WTC11 (cell line): ENCODE measurements around the gene ANTXR1. TPM values are rescaled to one million over a fixed set of nuclear protein-coding genes. Genes with fewer than 3 reads are reported as not detected.
A peak's percentile ranks its signal among the peaks of the same experiment; 100 is the strongest.

Experiments used
- ATAC-seq: fragments of 200-7000 bp; cut with Tn5 transposase; 2 replicates; pipeline ENCODE4 v1.10.0; 2021; ENCODE audit warnings: mild to moderate bottlenecking, moderate library complexity
- CTCF ChIA-PET: fragments of 300-600 bp; sonication (Branson Sonifier 250); formaldehyde crosslinking; loops from one replicate; lab custom pipeline; 2021; ENCODE audit warnings: antibody characterized with exemption; lab: Charles Lee
- POLR2A ChIA-PET: fragments of 350-600 bp; sonication (Branson Sonifier 250); formaldehyde crosslinking; loops from one replicate; lab custom pipeline; 2021; ENCODE audit warnings: antibody characterized with exemption; lab: Charles Lee
- DNase-seq: peaks from one replicate; pipeline ENCODE4 v3.0.0; 2021; ENCODE audit warnings: low spot score
- H3K27ac Mint-ChIP-seq: 2 replicates; pipeline ENCODE4 v1.8.0; 2021; ENCODE audit warnings: mixed read lengths
- H3K27me3 Mint-ChIP-seq: 2 replicates; pipeline ENCODE4 v1.8.0; 2021; ENCODE audit warnings: low read depth, mild to moderate bottlenecking, moderate library complexity, mixed read lengths
- H3K36me3 Mint-ChIP-seq: 2 replicates; pipeline ENCODE4 v1.8.0; 2021; ENCODE audit warnings: mixed read lengths
- H3K4me1 Mint-ChIP-seq: 2 replicates; pipeline ENCODE4 v1.8.0; 2022; ENCODE audit warnings: mixed read lengths
- H3K4me3 Mint-ChIP-seq: 2 replicates; pipeline ENCODE4 v1.8.0; 2021; ENCODE audit warnings: mild to moderate bottlenecking, moderate library complexity, mixed read lengths
- H3K9me3 Mint-ChIP-seq: 2 replicates; pipeline ENCODE4 v1.8.0; 2021; ENCODE audit warnings: mixed read lengths
- ATF1 ChIP-seq: sonication (generic); formaldehyde crosslinking; IDR thresholded peaks from 2 replicates; pipeline ENCODE4 v1.8.1; 2023; ENCODE audit warnings: mild to moderate bottlenecking, moderate library complexity, missing genetic modification reagents
- FOXJ3 ChIP-seq: sonication (generic); formaldehyde crosslinking; IDR thresholded peaks from 2 replicates; pipeline ENCODE4 v1.9.0; 2021; ENCODE audit warnings: missing genetic modification reagents, mild to moderate bottlenecking, borderline replicate concordance
- FOXK1 ChIP-seq: sonication (generic); formaldehyde crosslinking; IDR thresholded peaks from 2 replicates; pipeline ENCODE4 v1.8.0; 2022; ENCODE audit warnings: mild to moderate bottlenecking, moderate library complexity, missing genetic modification reagents
- GABPB1 ChIP-seq: sonication (generic); formaldehyde crosslinking; IDR thresholded peaks from 2 replicates; pipeline ENCODE4 v1.8.1; 2023; ENCODE audit warnings: mild to moderate bottlenecking, missing genetic modification reagents
- GTF2I ChIP-seq: fragments of 250-450 bp; sonication (Bioruptor Pico); conservative IDR thresholded peaks from 2 replicates; pipeline ENCODE4 v1.4.0; 2021; ENCODE audit warnings: mild to moderate bottlenecking
- IRF1 ChIP-seq: sonication (generic); formaldehyde crosslinking; IDR thresholded peaks from 2 replicates; pipeline ENCODE4 v1.8.0; 2023; ENCODE audit warnings: missing genetic modification reagents
- SP1 ChIP-seq: sonication (generic); formaldehyde crosslinking; conservative IDR thresholded peaks from 2 replicates; pipeline ENCODE4 v1.8.1; 2022; ENCODE audit warnings: missing genetic modification reagents
- USF1 ChIP-seq: sonication (generic); formaldehyde crosslinking; IDR thresholded peaks from 2 replicates; pipeline ENCODE4 v1.8.0; 2022; ENCODE audit warnings: mild to moderate bottlenecking, missing genetic modification reagents
- ZNF671 ChIP-seq: fragments of 250-450 bp; sonication (Bioruptor Pico); IDR thresholded peaks from 2 replicates; pipeline ENCODE4 v1.8.0; 2021; ENCODE audit warnings: mild to moderate bottlenecking
- total RNA-seq: library from RNA; stranded (reverse); gene quantifications from 3 replicates; pipeline ENCODE4 v1.2.3, GENCODE V29; 2021
- TF ChIP-seq, protein P1 (sequence below): fragments of 250-450 bp; sonication (Bioruptor Pico); IDR thresholded peaks from 2 replicates; pipeline ENCODE4 v2.1.2; 2022; ENCODE audit warnings: mild to moderate bottlenecking, moderate library complexity
- TF ChIP-seq, protein P2 (sequence below): fragments of 250-450 bp; sonication (Bioruptor Pico); IDR thresholded peaks from 2 replicates; pipeline ENCODE4 v1.8.0; 2021; ENCODE audit warnings: mild to moderate bottlenecking
- TF ChIP-seq, protein P3 (sequence below): fragments of 250-450 bp; sonication (Bioruptor Pico); IDR thresholded peaks from 2 replicates; pipeline ENCODE4 v1.9.0; 2021; ENCODE audit warnings: mild to moderate bottlenecking
- TF ChIP-seq, protein P4 (sequence below): sonication (generic); formaldehyde crosslinking; conservative IDR thresholded peaks from 2 replicates; pipeline ENCODE4 v1.8.1; 2022; ENCODE audit warnings: mild to moderate bottlenecking, missing genetic modification reagents
- TF ChIP-seq, protein P5 (sequence below): sonication (generic); formaldehyde crosslinking; IDR thresholded peaks from 2 replicates; pipeline ENCODE4 v1.8.1; 2023; ENCODE audit warnings: mild to moderate bottlenecking, missing genetic modification reagents, moderate library complexity
- TF ChIP-seq, protein P6 (sequence below): sonication (generic); formaldehyde crosslinking; IDR thresholded peaks from 2 replicates; pipeline ENCODE4 v1.8.1; 2022; ENCODE audit warnings: missing genetic modification reagents, borderline replicate concordance
- TF ChIP-seq, protein P7 (sequence below): sonication (generic); formaldehyde crosslinking; IDR thresholded peaks from 2 replicates; pipeline ENCODE4 v1.8.1; 2023; ENCODE audit warnings: mild to moderate bottlenecking, missing genetic modification reagents, borderline replicate concordance

Gene ANTXR1
- total RNA-seq, 1 experiment from 2014 or later, result 30.0 TPM

GRCh38 chr2:69097148-69097610 lies 84.2 kb downstream of the ANTXR1 start:
- ChIA-PET POLR2A (no interaction called here), CTCF (no interaction called here)
- H3K27ac Mint-ChIP-seq, result no peak overlapping the region
- TF ChIP-seq GABPB1 (CRISPR knock-in tag), result peak; percentile 46; the same call in 1 of the 2 replicates
- no peak for TF ChIP-seq FOXK1 (CRISPR knock-in tag)
- no peaks in the 10 kb centered on the region for H3K27me3 Mint-ChIP-seq
- no peak overlapping the region for H3K4me3 Mint-ChIP-seq
- peaks cover 4% of the 10 kb centered on the region; the same call in 1 of the 2 replicates for H3K36me3 Mint-ChIP-seq
- ATAC-seq (no peak), DNase-seq (no peak)
- no peaks in the 10 kb centered on the region for H3K9me3 Mint-ChIP-seq
- peaks cover 2% of the 10 kb centered on the region; the same call in 1 of the 2 replicates for H3K4me1 Mint-ChIP-seq

DNA sequence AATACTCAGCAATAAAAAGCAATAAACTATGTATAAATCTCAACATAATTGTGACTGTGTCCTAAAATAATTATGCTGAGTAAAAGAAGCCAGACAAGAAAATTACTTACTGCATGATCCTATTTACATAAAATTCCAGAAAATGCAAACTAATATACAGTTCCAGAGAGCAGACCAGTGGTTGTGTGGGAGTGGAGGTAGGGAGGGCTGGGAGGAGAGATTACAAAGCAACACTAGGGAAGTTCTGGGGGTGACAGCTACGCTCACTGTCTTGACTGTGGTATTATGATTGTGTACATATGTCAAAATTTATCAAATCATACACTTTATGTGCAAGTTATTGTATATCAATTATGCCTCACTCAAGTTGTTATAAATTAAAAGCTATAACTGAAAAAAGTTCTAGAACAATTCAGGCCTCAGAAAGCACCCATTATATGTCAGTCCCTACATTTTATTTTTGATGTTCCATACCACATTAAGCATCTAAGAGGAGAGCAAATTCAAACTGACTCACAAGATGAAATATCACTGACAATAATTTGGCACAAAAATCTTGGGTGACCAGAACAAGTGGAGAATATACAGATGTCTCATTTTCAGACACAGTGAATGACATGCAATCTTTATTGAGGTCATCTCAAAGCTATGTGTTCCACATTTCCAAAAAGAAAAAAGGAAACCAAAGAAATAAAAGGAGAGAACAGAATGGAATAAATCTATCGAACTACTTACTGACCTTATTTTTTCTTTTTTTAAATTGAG lies 85.1 kb downstream of the ANTXR1 start:
- no peak for DNase-seq
- POLR2A ChIA-PET, result no interaction called here
- no peaks in the 10 kb centered on the region for H3K27me3 Mint-ChIP-seq
- TF ChIP-seq GABPB1 (CRISPR knock-in tag) (no peak), IRF1 (CRISPR knock-in tag) (no peak), FOXJ3 (CRISPR knock-in tag) (no peak), USF1 (no peak), SP1 (CRISPR knock-in tag) (no peak), ATF1 (CRISPR knock-in tag) (no peak), GTF2I (CRISPR knock-in tag) (no peak)
- TF ChIP-seq, protein P1, sequence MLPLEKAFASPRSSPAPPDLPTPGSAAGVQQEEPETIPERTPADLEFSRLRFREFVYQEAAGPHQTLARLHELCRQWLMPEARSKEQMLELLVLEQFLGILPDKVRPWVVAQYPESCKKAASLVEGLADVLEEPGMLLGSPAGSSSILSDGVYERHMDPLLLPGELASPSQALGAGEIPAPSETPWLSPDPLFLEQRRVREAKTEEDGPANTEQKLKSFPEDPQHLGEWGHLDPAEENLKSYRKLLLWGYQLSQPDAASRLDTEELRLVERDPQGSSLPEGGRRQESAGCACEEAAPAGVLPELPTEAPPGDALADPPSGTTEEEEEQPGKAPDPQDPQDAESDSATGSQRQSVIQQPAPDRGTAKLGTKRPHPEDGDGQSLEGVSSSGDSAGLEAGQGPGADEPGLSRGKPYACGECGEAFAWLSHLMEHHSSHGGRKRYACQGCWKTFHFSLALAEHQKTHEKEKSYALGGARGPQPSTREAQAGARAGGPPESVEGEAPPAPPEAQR (CRISPR knock-in tag), result no peak
- TF ChIP-seq, protein P2, sequence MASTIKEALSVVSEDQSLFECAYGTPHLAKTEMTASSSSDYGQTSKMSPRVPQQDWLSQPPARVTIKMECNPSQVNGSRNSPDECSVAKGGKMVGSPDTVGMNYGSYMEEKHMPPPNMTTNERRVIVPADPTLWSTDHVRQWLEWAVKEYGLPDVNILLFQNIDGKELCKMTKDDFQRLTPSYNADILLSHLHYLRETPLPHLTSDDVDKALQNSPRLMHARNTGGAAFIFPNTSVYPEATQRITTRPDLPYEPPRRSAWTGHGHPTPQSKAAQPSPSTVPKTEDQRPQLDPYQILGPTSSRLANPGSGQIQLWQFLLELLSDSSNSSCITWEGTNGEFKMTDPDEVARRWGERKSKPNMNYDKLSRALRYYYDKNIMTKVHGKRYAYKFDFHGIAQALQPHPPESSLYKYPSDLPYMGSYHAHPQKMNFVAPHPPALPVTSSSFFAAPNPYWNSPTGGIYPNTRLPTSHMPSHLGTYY (CRISPR knock-in tag), result no peak
- TF ChIP-seq, protein P3, sequence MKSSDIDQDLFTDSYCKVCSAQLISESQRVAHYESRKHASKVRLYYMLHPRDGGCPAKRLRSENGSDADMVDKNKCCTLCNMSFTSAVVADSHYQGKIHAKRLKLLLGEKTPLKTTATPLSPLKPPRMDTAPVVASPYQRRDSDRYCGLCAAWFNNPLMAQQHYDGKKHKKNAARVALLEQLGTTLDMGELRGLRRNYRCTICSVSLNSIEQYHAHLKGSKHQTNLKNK (CRISPR knock-in tag), result no peak
- TF ChIP-seq, protein P4, sequence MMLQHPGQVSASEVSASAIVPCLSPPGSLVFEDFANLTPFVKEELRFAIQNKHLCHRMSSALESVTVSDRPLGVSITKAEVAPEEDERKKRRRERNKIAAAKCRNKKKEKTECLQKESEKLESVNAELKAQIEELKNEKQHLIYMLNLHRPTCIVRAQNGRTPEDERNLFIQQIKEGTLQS (CRISPR knock-in tag), result no peak
- TF ChIP-seq, protein P5, sequence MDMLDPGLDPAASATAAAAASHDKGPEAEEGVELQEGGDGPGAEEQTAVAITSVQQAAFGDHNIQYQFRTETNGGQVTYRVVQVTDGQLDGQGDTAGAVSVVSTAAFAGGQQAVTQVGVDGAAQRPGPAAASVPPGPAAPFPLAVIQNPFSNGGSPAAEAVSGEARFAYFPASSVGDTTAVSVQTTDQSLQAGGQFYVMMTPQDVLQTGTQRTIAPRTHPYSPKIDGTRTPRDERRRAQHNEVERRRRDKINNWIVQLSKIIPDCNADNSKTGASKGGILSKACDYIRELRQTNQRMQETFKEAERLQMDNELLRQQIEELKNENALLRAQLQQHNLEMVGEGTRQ (CRISPR knock-in tag), result no peak
- TF ChIP-seq, all 79 proteins: peak for 0
- no peak overlapping the region for H3K27ac Mint-ChIP-seq
- peaks cover 13% of the 10 kb centered on the region for H3K36me3 Mint-ChIP-seq
- peaks cover 4% of the 10 kb centered on the region; the same call in 1 of the 2 replicates for H3K4me1 Mint-ChIP-seq
- no peak overlapping the region for H3K4me3 Mint-ChIP-seq
- H3K9me3 Mint-ChIP-seq, result no peaks in the 10 kb centered on the region
- CTCF ChIA-PET, result no interaction called here
- no peak for ATAC-seq

DNA sequence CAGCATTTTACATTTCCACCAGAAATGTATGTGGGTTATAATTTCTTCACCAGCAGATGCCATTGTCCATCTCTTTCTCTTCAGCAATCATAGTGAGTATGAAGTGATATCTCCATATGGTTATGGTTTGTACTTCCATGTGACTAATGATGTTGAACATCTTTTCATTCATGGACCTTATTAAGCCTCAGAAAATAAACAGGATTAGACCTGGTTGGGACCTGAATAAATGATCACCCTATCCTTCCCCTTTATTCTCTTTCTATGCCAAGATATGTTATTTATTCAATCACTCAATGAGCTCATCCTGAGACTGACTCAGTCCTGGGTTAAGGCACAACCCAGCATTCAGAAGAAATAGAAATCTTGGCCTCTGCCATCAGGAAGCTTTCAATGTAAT lies 86.6 kb downstream of the ANTXR1 start:
- Mint-ChIP-seq H3K9me3 (no peaks in the 10 kb centered on the region), H3K27me3 (no peaks in the 10 kb centered on the region), H3K4me3 (no peak overlapping the region), H3K27ac (no peak overlapping the region), H3K4me1 (peaks cover 4% of the 10 kb centered on the region; the same call in 1 of the 2 replicates)
- DNase-seq, result no peak
- CTCF ChIA-PET, result no interaction called here
- POLR2A ChIA-PET, result no interaction called here
- TF ChIP-seq, protein P6, sequence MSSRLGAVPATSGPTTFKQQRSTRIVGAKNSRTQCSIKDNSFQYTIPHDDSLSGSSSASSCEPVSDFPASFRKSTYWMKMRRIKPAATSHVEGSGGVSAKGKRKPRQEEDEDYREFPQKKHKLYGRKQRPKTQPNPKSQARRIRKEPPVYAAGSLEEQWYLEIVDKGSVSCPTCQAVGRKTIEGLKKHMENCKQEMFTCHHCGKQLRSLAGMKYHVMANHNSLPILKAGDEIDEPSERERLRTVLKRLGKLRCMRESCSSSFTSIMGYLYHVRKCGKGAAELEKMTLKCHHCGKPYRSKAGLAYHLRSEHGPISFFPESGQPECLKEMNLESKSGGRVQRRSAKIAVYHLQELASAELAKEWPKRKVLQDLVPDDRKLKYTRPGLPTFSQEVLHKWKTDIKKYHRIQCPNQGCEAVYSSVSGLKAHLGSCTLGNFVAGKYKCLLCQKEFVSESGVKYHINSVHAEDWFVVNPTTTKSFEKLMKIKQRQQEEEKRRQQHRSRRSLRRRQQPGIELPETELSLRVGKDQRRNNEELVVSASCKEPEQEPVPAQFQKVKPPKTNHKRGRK (CRISPR knock-in tag), result no peak
- TF ChIP-seq ATF1 (CRISPR knock-in tag), result no peak
- TF ChIP-seq FOXJ3 (CRISPR knock-in tag), result no peak
- TF ChIP-seq, protein P7, sequence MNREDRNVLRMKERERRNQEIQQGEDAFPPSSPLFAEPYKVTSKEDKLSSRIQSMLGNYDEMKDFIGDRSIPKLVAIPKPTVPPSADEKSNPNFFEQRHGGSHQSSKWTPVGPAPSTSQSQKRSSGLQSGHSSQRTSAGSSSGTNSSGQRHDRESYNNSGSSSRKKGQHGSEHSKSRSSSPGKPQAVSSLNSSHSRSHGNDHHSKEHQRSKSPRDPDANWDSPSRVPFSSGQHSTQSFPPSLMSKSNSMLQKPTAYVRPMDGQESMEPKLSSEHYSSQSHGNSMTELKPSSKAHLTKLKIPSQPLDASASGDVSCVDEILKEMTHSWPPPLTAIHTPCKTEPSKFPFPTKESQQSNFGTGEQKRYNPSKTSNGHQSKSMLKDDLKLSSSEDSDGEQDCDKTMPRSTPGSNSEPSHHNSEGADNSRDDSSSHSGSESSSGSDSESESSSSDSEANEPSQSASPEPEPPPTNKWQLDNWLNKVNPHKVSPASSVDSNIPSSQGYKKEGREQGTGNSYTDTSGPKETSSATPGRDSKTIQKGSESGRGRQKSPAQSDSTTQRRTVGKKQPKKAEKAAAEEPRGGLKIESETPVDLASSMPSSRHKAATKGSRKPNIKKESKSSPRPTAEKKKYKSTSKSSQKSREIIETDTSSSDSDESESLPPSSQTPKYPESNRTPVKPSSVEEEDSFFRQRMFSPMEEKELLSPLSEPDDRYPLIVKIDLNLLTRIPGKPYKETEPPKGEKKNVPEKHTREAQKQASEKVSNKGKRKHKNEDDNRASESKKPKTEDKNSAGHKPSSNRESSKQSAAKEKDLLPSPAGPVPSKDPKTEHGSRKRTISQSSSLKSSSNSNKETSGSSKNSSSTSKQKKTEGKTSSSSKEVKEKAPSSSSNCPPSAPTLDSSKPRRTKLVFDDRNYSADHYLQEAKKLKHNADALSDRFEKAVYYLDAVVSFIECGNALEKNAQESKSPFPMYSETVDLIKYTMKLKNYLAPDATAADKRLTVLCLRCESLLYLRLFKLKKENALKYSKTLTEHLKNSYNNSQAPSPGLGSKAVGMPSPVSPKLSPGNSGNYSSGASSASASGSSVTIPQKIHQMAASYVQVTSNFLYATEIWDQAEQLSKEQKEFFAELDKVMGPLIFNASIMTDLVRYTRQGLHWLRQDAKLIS (CRISPR knock-in tag), result no peak
- TF ChIP-seq, protein P5 (CRISPR knock-in tag), result no peak
- TF ChIP-seq ZNF671 (CRISPR knock-in tag), result no peak
- TF ChIP-seq, all 79 proteins: peak for 0
- H3K36me3 Mint-ChIP-seq, result peaks cover 24% of the 10 kb centered on the region
- no peak for ATAC-seq
